Right renal cortex interstitium (tissue), 3 donors: Measurements from ENCODE around the gene DHX58. TPM values are rescaled to one million over a fixed set of nuclear protein-coding genes. Genes with fewer than 3 reads are reported as not detected.
A peak's percentile ranks its signal among the peaks of the same experiment; 100 is the strongest.

Experiments used
- DNase-seq, 3 donors: peaks; one replicate each; pipeline ENCODE4 v3.0.0-alpha.2; 2013; ENCODE audit warnings: low read depth in 3 of 3, low spot score in 2 of 3
- polyA plus RNA-seq, 3 donors: library from polyadenylated mRNA; unstranded; fragments of 120-200 nt; gene quantifications; one replicate each; pipeline ENCODE4 v1.2.1, GENCODE V29; 2013; ENCODE audit not compliant: insufficient read length in 3 of 3

The DHX58 gene
- polyA plus RNA-seq, 3 donors, result 6.9 to 8.6 (median 7.4) TPM

DNA sequence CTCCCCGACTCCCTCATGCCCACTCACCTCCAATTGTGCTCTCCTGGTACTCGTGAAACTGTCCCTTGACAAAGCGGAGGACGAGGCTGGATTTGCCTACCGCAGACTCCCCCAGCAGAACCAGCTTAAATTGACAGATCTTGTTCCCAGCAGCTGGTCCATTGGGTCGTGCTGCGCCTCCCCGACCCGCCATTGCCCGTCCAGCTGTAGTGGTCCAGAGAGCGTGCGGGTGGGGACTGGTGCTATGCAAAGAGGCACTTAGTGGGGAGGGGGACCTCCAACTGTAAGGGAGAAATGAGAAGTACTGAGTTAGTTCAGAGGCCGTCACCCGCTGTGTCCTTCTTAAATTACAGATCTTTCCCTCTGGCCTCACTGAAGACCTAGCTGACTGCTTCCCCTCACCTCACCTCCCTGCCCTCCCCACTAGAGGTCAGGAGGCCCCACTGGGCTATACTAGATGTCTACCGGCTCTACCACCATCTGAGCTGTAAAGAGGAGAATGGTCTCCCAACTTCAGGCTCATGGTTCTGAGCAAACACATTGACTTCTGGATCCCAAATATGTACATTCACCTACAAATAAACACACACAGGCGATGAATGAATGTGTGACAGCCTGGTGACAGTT is 17.9 kb upstream of the DHX58 start:
- no peak for DNase-seq

DNA sequence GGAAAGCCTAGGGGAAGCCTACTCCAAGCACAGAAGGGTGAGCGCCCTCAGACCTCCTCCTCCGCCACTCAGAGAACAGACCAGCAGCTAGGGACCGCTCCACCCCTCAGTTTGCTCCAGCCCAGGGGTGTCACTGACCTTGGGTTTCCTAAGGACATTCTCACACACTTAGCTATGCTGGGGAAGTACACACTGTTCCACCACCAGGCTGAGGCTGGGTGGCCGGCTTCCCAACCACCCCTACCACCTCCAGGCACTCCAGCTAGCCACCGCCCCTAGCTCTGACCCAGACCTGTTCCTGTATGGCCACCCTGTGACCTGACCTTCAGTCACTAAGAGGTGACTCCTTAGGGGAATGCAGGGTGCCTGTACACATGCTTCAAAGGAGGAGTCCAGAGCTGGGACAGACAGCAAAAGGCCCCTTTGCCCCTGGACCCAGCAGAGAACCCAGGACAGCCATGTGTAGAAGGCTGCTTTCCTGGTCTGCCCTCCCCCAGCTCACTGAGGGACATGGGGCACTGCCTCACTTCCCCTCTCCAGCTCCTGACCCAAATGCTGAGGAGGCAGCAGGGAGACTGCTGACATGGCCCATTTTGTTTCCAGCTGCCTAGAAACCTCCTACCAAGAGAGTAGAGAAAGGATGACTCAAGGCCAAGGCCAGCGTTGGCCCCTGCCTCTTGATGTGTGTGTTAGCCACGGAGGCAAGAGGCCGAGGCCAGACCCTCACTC is 16.8 kb upstream of the DHX58 start:
- DNase-seq, result no peak

DNA sequence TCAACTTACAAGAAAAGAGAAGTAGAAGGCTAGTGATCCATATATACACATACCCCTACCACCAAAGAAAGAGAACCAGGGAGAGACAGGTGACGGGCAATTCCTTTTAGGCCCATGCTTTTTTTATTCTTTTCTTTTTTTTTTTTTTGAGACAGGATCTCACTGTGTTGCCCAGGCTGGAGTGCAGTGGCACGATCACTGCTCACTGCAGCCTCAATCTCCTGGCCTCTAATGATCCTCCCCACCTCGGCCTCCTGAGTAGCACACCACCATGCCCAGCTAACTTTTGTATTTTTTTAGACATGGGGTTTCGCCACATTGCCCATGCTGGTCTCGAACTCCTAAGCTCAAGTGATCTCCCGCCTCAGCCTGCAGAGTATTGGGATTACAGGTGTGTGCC is 14.9 kb upstream of the DHX58 start:
- DNase-seq, result no peak

DNA sequence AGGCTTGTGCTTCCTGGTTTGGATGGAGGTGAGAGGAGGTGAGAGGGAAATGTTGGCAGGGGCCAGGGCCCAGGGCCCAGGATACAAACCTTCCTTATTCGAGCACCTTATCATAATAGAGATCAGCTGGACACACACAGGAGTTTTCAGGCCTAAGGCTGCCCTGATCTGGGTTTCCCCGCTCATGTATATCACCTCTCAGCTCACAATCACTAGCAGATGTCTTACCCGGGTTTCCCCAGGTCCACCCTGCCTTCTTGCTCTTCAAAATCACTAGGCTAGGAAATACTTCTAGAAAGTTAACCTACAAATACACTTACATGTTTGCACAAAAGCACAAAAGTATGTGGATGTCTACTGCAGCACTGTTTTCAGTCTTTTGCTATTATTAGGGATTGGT is 14.3 kb upstream of the DHX58 start:
- no peak for DNase-seq

DNA sequence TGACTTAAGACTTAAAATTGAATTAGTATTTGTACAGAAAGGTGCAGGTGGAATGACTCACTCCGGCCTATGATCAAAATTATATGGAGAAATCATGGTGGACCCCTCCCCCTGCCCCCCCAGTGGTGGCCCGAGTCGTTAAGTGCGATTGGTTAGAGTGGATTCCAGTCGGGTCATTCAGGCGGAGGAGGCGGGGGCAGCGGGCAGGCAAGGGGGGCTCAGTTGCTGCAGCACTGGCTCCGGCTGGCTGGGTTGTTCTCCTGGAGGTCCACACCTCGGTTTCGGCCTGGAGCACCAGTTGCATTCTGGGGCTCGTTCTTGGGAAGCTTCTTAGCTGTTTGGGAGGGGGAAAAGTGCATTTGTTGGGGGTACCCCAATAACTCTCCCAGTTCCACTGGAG is 13.1 kb upstream of the DHX58 start:
- DNase-seq, result no peak

DNA sequence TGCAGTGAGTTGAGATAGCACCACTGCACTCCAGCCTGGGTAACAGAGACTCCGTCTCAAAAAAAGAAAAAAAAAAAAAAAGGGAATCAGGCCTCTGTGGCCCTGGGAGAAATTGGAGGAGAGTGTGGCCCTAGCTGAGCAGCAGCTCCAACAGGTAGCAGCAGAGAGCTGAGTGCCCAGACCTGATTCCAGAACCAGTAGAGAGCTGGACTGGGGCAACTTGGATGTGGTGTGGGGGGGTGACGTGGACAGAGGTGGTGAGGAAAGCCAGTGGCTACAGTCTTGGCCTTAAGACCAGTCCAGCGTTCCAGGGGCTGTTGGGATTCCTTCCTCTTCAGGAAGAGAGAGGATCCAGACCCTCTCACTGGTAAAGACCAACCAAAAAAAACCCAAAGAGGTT is 11.7 kb upstream of the DHX58 start:
- no peak for DNase-seq

DNA sequence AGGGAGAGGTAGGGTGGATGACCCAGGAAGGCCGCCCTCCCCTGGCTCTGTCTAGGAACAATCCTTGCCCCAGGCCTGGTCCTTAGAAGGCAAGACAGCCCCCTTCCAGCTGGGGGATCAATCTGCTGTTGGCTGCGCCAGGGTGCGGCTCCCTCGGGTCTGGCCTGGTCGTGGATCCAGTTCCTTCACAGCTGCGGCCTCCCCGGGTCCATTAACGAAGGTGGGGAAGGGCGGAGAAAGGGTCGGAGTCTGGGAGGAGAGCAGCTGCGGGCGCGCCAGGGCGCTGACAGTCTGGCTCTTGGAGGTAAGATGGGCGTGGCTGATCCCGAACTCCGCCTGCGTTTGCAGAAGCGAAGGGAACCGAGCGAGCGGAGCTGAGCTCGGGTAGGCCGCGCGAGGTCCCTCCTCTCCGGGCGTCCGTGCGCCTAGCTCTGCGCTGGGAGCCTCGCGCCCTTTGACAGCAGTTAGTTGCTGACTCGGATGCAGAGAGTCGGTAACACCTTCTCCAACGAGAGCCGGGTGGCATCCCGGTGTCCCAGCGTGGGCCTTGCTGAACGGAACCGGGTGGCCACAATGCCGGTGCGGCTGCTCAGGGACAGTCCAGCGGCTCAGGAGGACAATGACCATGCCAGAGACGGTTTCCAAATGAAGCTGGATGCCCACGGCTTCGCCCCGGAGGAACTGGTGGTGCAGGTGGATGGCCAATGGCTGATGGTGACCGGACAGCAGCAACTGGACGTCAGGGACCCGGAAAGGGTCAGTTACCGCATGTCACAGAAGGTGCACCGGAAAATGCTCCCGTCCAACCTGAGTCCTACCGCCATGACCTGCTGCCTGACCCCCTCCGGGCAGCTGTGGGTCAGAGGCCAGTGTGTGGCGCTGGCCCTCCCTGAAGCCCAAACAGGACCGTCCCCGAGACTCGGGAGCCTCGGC is 10.1 kb upstream of the DHX58 start, which contains the start of gene HSPB9:
Gene HSPB9, plus strand, starts transcription at position 434 of the 933 bp plus-strand sequence. Its CDS starts 47 bp downstream, at position 481.
- no peak for DNase-seq

DNA sequence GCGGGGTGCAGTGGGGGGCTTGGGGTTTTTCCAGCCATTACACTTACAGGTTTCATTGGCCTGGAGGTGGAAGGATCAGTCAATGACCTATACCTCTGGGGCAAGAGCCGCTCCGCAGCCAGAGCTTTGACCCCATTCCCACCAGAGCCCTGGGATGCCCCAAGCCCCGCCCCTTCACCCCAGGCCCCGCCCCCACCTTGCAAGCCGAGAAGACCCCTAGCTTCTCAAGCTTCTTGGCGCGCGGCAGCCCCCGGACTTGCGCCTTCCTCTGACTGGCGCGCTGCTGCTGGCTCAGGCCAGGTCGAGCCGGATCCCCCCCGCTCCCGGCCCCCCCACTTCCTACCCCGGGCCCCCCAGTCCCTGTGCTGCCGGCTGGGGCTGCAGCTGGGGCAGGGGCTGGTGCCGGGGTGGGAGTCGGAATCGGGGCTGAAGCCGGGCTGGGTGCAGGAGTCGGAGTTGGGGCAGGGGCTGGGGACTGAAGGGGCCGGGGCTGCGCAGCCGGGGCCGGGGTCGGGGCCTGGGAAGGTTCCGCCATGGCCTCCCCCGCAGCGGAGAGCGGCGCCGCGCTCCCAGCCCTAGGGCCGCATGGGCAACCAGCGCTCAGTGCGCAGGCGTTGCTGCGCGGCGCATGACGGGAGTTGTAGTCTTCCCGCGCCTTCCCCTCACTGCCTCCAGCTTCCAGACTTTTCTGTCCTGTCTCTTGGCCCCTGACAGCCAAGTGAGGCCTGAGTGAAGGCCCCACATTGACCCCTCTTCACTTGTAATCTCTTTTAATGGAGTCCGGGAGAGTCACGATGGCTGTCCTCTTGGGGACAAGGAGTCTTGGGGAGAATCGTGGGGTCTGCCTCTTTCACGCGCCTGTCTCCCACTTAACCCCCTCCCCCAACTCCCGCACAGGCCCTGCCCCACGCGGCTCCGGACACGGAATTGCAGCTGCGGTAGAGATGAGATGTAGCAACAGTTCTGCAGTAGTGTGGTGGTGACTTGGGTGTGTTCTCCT is 8.6 kb upstream of the DHX58 start, which contains the start of gene KAT2A:
Gene KAT2A, minus strand, starts transcription at position 598 of the 1,000 bp plus-strand sequence. Its CDS starts 63 bp downstream, at position 535.
- peak in 1 of 3 donors; percentile 69 for DNase-seq

DNA sequence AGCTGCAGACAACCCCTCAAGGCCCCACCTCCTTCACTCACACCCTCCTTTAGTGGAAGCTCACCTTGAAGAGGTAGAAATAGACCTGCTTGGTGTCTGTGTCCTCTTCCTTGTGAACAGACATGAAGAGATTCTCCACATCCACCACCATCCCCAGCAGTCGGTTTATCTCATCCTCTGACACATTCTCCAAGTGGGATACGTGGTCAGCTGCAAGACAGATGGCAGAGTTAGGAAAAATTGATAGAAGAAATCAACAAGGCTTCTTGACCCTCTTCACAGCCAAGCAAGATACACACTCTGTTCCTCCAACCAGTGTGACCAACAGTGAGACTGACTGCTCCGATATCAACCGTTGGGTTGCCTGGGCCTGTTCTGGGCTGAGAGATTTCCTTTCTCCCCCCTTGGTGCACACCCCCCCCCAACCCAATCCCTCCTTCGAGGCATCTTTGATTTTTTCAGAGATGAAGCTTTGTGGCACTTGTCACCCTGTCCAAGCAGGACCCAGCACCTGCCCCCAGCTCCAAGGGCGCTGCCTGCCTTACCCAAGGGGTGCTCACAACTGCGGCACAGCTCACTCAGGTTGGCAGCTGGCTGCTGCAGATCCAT is 7.8 kb upstream of the DHX58 start:
- no peak for DNase-seq

DNA sequence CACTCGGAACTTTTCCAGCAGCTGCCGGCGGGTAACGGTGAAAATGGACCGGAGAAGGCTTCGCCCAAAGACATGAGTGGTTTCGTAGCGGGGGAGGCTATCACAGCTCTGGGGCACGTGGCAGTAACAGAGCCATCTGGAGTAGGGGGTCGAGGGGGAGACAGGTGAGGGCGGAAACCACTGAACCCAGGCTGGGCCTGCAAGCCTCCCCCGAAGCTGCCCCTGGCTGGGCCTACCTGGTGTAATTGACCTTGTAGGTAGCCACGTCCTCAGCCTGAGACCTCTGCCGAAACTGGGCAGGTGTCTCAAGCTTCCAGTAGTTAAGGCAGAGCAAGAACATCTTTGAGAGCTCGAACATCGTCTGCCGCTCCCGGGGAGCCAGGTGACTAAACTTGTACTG is 6.8 kb upstream of the DHX58 start:
- no peak for DNase-seq

DNA sequence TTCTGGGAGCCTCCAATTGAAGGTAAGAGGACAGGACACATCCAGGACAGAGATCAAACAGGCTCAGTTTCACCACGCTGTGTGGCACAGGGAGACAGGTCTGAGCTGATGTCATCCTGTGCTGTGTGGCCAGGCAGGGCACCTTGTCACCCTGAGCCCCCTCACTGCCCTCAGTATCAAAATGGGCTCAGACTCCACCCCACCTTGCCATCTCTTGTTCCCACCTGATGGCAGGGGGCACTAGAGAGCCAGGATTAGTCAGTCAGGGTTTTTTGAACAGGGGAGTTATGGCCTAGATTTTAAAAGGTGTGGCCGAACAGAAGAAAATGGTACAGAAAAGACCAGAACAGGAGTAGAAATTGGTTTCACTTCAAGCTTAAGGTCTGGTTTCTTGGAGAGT is 6.0 kb upstream of the DHX58 start:
- no peak for DNase-seq

DNA sequence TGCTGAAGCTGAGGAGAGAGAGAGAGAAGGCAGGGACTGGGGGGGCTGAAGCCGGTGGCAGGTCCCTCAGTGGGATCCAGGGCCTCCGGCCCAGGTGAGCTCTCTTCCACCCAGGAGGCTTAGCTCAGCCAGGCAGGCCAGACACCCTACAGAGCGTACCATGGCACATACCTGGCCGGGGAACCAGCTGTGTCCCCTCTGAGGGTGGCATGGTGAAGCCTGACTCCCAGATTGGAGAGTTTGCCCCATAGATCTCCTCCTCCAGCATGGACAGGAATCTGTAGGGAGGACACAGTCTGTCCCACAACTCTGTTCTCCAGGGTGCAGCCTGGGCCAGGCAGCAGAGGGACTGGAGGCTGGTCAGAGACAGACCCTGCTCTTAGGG is 5.6 kb upstream of the DHX58 start:
- no peak for DNase-seq

DNA sequence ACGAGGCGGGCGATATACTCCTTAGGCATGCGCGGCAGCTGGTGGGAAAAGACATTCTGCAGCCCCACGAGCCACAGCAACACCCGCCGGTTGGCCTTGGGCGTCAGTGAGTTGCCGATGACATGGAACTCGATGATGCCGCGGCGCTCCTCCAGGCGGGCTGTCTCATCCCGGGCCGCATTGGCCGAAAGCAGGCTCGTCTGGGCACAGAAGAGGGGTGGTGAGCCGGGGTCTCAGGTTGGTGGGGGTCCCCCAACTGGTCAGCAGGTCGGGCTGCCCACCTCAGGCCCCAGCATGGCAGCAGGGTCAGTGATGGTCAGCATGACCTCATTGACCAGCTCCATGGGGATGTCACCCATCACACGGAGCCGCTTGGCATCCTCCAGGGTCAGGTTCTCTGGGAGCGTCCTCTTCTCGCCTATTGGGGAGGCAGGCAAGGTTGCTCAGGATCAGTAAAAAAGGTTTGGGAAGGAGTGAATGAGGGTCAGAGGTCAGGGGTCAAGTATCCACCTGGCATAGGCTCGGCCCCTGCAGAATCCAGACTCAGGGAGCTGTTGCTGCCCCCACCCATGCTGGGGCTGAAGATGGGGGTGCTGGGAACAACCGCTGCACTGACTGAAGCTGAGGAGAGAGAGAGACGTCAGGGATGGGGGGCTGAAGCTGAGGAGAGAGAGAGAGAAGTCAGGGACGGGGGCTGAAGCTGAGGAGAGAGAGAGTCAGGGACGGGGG is 5.0 kb upstream of the DHX58 start:
- DNase-seq, result no peak

DNA sequence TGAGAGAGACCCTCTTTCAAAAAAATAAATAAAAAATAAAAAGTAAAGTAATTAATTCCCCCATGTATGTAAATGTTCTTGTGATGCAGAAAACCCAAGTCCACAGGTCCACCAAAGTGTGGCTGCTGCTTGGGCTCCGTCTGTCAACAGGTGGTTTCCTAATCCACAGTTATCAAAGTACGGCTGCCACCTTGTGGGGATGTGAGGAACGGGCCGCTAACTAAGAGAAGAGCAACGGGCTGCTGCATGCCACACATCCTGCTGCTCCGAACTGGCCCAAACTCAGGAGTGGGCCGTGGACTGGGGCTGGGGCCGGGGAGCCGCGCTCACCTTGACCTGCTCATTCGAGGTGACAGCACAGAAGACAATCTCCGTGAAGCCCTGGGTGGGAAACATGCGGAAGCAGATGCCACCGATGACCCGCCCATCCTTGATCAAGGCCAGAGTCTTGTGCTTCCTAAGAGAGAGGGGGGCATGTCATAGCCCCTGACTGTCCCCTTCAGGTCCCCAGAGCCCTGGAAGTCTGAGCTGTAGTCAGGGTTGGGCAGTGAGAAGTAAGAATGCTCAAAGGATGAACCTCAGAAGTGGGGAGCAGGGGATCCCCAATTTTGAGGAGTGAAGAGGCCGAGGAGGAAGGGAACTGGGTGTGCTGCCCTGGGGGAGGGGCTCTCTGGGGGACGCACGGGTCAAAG is 4.3 kb upstream of the DHX58 start:
- peak in 1 of 3 donors; percentile 67 for DNase-seq

DNA sequence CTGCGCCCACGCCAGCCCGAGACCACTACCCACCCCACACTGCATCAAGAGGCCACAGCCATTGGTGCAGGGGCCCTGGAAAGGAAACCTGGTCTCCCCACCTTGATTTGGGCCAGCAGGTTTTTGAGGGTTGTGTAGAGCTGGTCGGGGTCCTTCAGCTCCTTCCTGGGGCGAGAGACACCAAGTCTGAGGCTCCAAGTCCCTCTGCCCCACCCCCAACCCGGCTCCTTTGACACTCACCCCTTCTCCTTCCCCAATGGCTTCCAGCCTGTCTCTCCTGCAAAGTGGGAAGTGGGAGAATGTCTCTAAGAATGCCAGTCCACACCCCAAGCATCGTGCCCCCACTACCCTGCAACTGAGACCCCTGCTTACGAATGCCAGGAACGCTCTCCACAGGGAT is 1.6 kb upstream of the DHX58 start:
- DNase-seq, result no peak

DNA sequence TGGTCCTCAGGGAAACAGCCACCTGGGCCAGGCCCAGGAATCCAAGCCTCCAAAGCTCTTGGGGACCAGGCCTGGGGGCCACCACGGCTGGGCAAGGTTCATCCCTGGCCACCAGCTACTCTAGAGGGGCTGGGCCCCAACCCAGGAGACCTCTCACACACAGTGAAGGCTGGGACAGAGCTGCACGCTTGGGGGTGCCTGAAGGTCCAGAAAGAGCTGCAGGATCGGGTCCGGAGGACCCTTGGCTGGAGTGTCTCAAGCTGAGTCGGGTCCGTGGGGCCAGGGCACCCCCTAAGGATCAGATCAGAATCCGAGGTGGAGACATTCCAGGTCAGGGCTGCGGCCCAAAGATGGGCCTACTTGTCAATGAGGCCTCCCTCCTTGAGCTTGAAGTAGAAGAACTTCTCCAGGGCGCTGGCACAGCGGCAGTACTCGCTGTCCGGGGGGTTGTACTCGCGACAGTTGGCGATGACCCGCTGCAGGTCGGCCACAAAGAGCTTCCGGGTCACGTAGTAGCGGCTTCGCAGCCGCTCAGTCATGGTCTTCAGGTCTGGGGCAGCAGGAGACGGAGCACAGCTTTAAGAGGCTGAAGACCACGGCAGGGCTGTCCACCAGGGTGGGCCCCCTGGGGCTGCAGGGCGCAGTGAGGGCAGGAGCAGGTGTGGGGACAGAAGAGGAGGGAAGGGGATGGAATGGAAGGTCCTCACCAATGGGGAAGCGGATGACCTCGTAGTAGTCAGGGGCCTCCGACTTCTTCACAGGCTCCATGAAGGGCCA is 967 bp upstream of the DHX58 start:
- no peak for DNase-seq

DNA sequence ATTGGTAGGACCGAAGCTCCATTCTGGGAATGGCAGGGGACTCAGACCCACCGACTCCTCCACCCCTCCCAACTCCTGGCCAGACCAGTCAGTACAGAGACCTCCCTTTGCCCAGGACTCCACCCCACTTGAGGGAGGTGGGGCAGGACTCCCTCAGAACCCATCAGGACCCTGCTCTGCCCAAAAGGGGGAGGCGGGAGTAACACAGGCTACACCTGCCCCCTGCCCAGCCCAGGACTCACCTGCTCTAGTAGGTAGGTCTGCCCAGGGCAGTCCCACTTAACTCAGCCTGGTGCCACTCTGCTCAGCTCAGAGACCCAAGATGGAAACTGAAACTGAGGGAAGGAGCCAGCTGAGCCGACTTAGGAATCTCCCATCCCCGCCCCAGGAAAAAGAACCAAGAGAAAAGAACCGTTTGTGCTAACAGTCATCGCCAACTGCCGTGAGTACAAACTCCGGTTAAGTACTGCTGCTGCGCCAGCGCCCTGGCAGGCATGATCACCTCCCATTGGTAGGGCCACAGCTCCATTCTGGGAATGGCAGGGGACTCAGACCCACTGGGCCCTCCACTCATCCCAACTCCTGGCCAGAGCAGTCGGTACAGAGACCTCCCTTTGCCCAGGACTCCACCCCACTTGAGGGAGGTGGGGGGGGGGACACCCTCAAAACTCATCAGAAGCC is 503 bp downstream of the DHX58 start:
- no peak for DNase-seq
